Upper lobe of left lung (tissue), 4 donors: Measurements from ENCODE around the gene MYO16.

Source experiments
- EP300 ChIP-seq, 4 donors: sonication (generic); formaldehyde crosslinking; IDR thresholded peaks; one replicate each; pipeline ENCODE4 v1.5.1; 2017; ENCODE audit warnings: antibody characterized with exemption in 4 of 4, control low read depth in 2 of 4
- POLR2A ChIP-seq, 4 donors: fragments of 450-650 bp; IDR thresholded peaks; one replicate each; pipeline ENCODE4 v1.5.1; 2016 to 2017; ENCODE audit warnings: antibody characterized with exemption in 4 of 4, mild to moderate bottlenecking in 2 of 4
- POLR2AphosphoS5 ChIP-seq, 2 donors: sonication (generic); formaldehyde crosslinking; IDR thresholded peaks; one replicate each; pipeline ENCODE4 v1.5.1; 2017; ENCODE audit warnings: antibody characterized with exemption in 2 of 2
- TF ChIP-seq, protein P1 (sequence below), 6 experiments: fragments of 450-650 bp in 4 of 6; fragments of 200-600 bp in 2 of 6; sonication (generic) in 2 of 6; IDR thresholded peaks; one replicate each; pipeline ENCODE4 v1.5.1; 2016 to 2019; ENCODE audit warnings: antibody characterized with exemption in 6 of 6

DNA sequence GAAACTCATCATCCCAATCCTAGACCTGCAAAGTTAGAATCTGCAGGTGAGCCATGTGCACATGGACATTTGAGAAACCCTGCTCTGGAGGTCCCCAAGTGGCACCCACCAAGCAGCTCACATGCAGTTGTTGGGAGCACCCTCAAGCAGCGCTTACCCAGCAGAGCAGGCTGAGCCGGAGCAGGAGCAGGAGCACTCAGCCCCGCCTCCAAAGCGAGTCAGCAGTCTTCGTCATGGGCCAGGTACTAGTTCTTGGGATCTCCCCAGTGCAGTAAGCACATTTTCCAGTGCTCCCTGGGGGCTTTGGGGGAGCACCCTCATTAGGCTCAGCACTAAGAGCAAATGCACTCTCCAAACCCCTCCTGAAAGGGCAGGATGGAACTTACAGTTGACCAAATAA is 584.3 kb downstream of the MYO16 start:
- no peak for TF ChIP-seq POLR2A (IDR thresholded peaks at IDR 0.05)
- TF ChIP-seq, protein P1, sequence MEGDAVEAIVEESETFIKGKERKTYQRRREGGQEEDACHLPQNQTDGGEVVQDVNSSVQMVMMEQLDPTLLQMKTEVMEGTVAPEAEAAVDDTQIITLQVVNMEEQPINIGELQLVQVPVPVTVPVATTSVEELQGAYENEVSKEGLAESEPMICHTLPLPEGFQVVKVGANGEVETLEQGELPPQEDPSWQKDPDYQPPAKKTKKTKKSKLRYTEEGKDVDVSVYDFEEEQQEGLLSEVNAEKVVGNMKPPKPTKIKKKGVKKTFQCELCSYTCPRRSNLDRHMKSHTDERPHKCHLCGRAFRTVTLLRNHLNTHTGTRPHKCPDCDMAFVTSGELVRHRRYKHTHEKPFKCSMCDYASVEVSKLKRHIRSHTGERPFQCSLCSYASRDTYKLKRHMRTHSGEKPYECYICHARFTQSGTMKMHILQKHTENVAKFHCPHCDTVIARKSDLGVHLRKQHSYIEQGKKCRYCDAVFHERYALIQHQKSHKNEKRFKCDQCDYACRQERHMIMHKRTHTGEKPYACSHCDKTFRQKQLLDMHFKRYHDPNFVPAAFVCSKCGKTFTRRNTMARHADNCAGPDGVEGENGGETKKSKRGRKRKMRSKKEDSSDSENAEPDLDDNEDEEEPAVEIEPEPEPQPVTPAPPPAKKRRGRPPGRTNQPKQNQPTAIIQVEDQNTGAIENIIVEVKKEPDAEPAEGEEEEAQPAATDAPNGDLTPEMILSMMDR (IDR thresholded peaks at IDR 0.05): no peak
- TF ChIP-seq EP300 (IDR thresholded peaks at IDR 0.05): no peak
- TF ChIP-seq POLR2AphosphoS5 (IDR thresholded peaks at IDR 0.05): no peak
